Mesendoderm (in vitro differentiated cells): ENCODE data around the gene MAFF.
A peak's percentile ranks its signal among the peaks of the same experiment; 100 is the strongest.

Experiments
- DNase-seq: peaks from one replicate; pipeline ENCODE4 v3.0.0; 2013
- H2AK5ac ChIP-seq: 2 replicates; pipeline ENCODE4 v1.6.1; 2013; ENCODE audit warnings: low read length, inconsistent platforms
- H2BK120ac ChIP-seq: 2 replicates; pipeline ENCODE4 v1.6.1; 2013; ENCODE audit warnings: low read depth, mild to moderate bottlenecking, low read length, moderate library complexity, mixed read lengths
- H2BK15ac ChIP-seq: replicated peaks from 2 replicates; pipeline ENCODE4 v1.6.1; 2013; ENCODE audit warnings: low read depth, mild to moderate bottlenecking, moderate library complexity
- H2BK5ac ChIP-seq: 2 replicates; pipeline ENCODE4 v1.6.1; 2013; ENCODE audit warnings: low read length, inconsistent platforms
- H3K18ac ChIP-seq: 2 replicates; pipeline ENCODE4 v1.6.1; 2013; ENCODE audit warnings: mild to moderate bottlenecking, low read length, mixed read lengths
- H3K23ac ChIP-seq: one replicate; pipeline ENCODE4 v1.6.1; 2013; ENCODE audit warnings: low read length
- H3K27ac ChIP-seq: 2 replicates; pipeline ENCODE4 v1.5.1; 2013; ENCODE audit warnings: low read depth, mild to moderate bottlenecking, inconsistent platforms, low read length, moderate library complexity
- H3K27me3 ChIP-seq: 2 replicates; pipeline ENCODE4 v1.6.1; 2013; ENCODE audit warnings: low read length, control low read depth, mild to moderate bottlenecking, inconsistent platforms; ENCODE audit not compliant: insufficient read depth, poor library complexity
- H3K36me3 ChIP-seq: 2 replicates; pipeline ENCODE4 v1.6.1; 2013; ENCODE audit warnings: low read length, inconsistent platforms; ENCODE audit not compliant: control insufficient read depth, insufficient read depth
- H3K4ac ChIP-seq: one replicate; pipeline ENCODE4 v1.6.1; 2013; ENCODE audit warnings: low read depth, mild to moderate bottlenecking, low read length, moderate library complexity
- H3K4me1 ChIP-seq: 2 replicates; pipeline ENCODE4 v1.6.1; 2013; ENCODE audit warnings: low read depth, low read length, inconsistent platforms; ENCODE audit not compliant: control insufficient read depth
- H3K4me2 ChIP-seq: 2 replicates; pipeline ENCODE4 v1.6.1; 2013; ENCODE audit warnings: low read length
- H3K4me3 ChIP-seq: 2 replicates; pipeline ENCODE4 v1.5.1; 2013; ENCODE audit warnings: mild to moderate bottlenecking, low read length
- H3K56ac ChIP-seq: one replicate; pipeline ENCODE4 v1.6.1; 2013; ENCODE audit warnings: low read length
- H3K79me1 ChIP-seq: 2 replicates; pipeline ENCODE4 v1.6.1; 2013; ENCODE audit warnings: low read length, inconsistent platforms
- H3K79me2 ChIP-seq: 2 replicates; pipeline ENCODE4 v1.6.1; 2013; ENCODE audit warnings: mild to moderate bottlenecking, low read length; ENCODE audit not compliant: control insufficient read depth, insufficient read depth
- H3K9ac ChIP-seq: 2 replicates; pipeline ENCODE4 v1.6.1; 2013; ENCODE audit warnings: low read length, inconsistent platforms
- H4K5ac ChIP-seq: one replicate; pipeline ENCODE4 v1.6.1; 2013; ENCODE audit warnings: low read length
- H4K8ac ChIP-seq: one replicate; pipeline ENCODE4 v1.6.1; 2013; ENCODE audit warnings: low read depth, mild to moderate bottlenecking, control low read depth, low read length, moderate library complexity
- WGBS: extraction: QIAGEN DNeasy Blood & Tissue Kit; methylation state at CpG from one replicate; pipeline ENCODE4 v1.1.7; 2013; ENCODE audit warnings: low lambda C conversion rate, missing lambda C conversion rate; ENCODE audit not compliant: insufficient coverage; ENCODE audit errors: extremely low coverage; 5-methylcytosine and 5-hydroxymethylcytosine counted together

The MAFF gene

DNA sequence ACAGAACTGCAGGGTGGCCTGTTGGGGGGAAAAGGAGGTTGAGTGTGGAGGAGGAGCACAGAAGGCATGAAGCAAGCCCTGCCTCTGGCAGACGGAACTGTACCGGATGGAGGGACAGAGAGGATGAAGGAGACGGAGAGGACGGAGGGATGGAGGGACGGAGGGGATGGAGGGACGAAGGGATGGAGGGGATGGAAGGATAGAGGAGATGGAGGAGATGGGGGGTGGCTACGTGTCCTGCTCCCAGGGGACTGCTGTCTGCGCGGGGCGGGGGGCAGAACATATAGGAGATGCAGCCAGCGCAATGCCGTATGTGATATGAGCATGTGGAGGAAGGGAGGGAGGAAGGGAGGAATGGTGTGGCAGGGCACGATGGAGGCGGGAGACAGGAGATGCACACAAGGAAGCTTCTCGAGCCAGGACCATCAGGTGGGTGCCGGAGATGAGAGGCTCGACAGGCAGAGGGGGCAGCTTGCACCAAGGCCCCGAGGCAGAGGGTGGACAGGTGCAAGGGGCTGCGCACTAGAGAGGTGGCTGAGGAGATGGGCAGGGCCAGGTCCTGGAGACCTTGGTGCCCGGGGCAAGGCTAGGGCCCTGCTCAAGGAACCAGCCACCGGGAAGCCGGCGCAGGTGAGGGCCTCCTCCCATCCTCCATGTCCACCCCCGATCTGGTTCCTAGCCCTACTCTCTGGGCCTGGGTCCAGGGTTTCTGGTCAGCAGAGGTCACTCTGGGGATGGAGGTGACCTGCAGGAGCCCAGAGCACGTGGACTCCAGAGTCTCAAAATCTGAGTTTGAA, 25.3 kb downstream of the MAFF start:
- no peak overlapping the region for H2BK15ac ChIP-seq
- DNase-seq: no peak
- no CpG with 5 or more reads among the region's 25 CpGs for WGBS

DNA sequence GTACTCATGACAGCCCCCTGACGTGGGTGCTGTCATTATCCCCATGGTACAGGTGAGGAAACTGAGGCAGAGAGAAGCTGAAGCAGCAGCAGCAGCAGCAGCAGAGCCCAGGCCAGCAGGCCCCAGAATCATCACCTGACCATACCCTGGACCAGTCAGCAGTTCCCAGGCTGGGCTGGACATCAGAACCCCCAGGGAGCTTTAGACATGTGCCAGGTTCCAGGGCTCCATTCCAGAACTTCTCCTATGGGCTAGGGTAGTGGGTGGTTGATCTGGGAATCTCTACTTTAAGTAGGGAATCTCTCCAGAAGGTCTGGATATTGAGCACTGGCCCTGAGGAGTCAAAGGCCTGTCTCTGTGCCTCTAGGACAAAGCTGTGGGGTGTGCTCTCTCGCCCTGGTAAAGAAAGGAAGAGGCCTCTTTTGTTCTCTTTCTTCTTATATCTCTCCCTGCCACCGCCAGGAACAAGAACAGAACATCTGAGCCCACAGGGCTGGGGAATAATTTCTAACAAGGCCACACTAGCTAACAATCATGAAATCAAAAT, 26.6 kb downstream of the MAFF start:
- WGBS: no CpG with 5 or more reads among the region's 3 CpGs
- H3K79me2 ChIP-seq: no peaks in the 10 kb centered on the region
- H3K56ac ChIP-seq: no peak overlapping the region
- H3K4me3 ChIP-seq: no peak overlapping the region
- H3K4ac ChIP-seq: no peak overlapping the region
- H3K9ac ChIP-seq: no peak overlapping the region
- no peak overlapping the region for H2AK5ac ChIP-seq
- no peaks in the 10 kb centered on the region for H3K4me1 ChIP-seq
- H2BK120ac ChIP-seq: no peak overlapping the region
- no peak overlapping the region for H2BK15ac ChIP-seq
- H3K79me1 ChIP-seq: no peaks in the 10 kb centered on the region
- no peak overlapping the region for H3K4me2 ChIP-seq
- H3K36me3 ChIP-seq: peaks cover 5% of the 10 kb centered on the region
- no peak overlapping the region for H3K23ac ChIP-seq
- no peak overlapping the region for H3K27ac ChIP-seq
- no peak for DNase-seq
- H3K18ac ChIP-seq: no peak overlapping the region
- H4K8ac ChIP-seq: no peak overlapping the region
- no peaks in the 10 kb centered on the region for H3K27me3 ChIP-seq
- no peak overlapping the region for H2BK5ac ChIP-seq
- no peak overlapping the region for H4K5ac ChIP-seq

More for the DNA sequence above, 25.3 kb downstream of the MAFF start:
- Histone ChIP-seq H2BK120ac (no peak overlapping the region), H3K56ac (no peak overlapping the region), H3K4ac (no peak overlapping the region), H4K8ac (no peak overlapping the region), H3K27me3 (no peaks in the 10 kb centered on the region), H3K9ac (no peak overlapping the region), H3K4me3 (no peak overlapping the region), H3K18ac (no peak overlapping the region), H4K5ac (no peak overlapping the region), H3K79me2 (no peaks in the 10 kb centered on the region), H3K27ac (no peak overlapping the region), H3K36me3 (peaks cover 4% of the 10 kb centered on the region), H2AK5ac (no peak overlapping the region), H3K4me2 (no peak overlapping the region), H3K4me1 (no peaks in the 10 kb centered on the region), H2BK5ac (no peak overlapping the region), H3K23ac (no peak overlapping the region), H3K79me1 (no peaks in the 10 kb centered on the region)

DNA sequence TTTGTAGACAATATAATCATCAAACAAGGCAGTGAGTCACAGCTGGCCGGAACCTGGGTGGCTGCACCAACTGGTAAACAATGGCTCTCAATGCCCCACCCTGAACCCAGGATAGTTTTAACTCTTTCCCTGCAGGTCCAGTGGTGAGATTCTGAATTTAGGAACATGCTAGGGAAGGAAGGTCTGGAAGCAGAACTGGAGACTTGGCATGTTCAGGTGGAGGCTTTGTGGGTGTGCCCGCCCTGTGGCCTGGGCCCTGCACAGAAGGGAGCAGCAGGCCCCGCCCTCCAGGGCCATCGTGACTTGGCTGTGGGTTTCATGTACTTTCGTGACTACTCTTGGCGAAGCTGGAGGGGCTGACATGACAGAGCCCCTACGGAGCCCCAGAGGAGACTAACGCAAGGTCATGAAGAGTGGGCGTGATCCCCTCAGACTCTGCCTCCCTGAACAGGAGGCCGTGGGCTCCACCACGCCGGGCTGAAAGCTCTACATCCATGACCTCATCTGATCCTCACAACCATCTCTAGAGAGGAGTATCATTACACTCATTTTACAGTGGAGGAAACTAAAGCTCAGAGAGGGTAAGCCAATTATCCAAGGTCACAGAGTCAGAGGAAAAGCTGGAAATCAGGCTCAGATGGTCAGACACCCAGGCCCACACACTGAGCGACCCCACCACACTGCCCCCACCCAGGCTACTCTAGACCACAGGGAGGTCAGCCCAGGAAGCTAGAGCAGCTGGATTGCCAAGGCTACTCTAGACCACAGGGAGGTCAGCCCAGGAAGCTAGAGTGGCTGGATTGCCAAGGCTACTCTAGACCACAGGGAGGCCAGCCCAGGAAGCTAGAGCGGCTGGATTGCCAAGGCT, 27.3 kb downstream of the MAFF start:
- Histone ChIP-seq H3K56ac (no peak overlapping the region), H4K5ac (no peak overlapping the region), H3K4me1 (no peaks in the 10 kb centered on the region), H3K27ac (no peak overlapping the region), H3K23ac (no peak overlapping the region), H4K8ac (no peak overlapping the region), H3K4me2 (no peak overlapping the region), H3K4me3 (no peak overlapping the region), H3K79me2 (no peaks in the 10 kb centered on the region), H2BK120ac (no peak overlapping the region), H3K27me3 (no peaks in the 10 kb centered on the region), H2BK15ac (no peak overlapping the region), H3K36me3 (peaks cover 5% of the 10 kb centered on the region), H3K79me1 (no peaks in the 10 kb centered on the region), H3K18ac (no peak overlapping the region), H2AK5ac (no peak overlapping the region), H2BK5ac (no peak overlapping the region), H3K9ac (no peak overlapping the region), H3K4ac (no peak overlapping the region)
- DNase-seq: no peak
- WGBS: no CpG with 5 or more reads among the region's 14 CpGs

DNA sequence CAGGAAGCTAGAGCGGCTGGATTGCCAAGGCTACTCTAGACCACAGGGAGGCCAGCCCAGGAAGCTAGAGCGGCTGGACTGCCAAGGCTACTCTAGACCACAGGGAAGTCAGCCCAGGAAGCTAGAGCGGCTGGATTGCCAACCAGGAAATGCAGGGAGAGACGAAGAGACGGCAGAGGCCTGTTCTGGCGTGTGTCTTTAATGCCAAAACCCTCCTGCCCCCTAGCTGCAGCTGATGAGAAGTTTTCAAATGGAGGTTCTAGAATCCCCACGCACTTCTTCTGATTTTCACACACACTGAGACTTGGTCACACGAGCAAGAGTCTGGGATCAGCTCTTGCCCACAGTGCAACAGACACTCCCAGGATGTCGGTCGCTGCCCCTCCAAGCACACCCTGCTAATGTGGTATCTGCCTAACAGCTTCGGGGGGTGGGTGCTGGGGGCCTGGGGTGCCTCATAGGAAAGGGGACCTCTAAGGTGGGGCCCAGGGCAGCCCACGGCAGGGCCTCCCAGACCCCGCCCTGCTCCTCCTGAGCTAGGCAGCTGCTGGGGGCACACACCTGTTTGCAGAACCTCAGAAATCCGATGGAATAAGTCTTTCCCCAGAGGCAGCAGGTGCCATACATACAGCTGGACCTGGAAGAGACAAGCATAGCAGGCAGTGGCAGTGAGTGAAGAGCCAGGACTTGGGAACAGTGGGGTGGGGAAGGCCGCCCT, 28.5 kb downstream of the MAFF start:
- Histone ChIP-seq H3K4me2 (no peak overlapping the region), H3K4me3 (no peak overlapping the region), H3K27me3 (no peaks in the 10 kb centered on the region), H2BK15ac (no peak overlapping the region), H3K36me3 (peaks cover 5% of the 10 kb centered on the region), H3K79me2 (no peaks in the 10 kb centered on the region), H2BK120ac (no peak overlapping the region), H3K56ac (no peak overlapping the region), H3K79me1 (no peaks in the 10 kb centered on the region), H3K4me1 (no peaks in the 10 kb centered on the region), H2BK5ac (no peak overlapping the region), H3K18ac (no peak overlapping the region), H4K8ac (no peak overlapping the region), H2AK5ac (no peak overlapping the region), H3K9ac (no peak overlapping the region), H3K4ac (no peak overlapping the region), H3K27ac (no peak overlapping the region), H4K5ac (no peak overlapping the region), H3K23ac (no peak overlapping the region)
- DNase-seq: peak; percentile 78
- no CpG with 5 or more reads among the region's 15 CpGs for WGBS

DNA sequence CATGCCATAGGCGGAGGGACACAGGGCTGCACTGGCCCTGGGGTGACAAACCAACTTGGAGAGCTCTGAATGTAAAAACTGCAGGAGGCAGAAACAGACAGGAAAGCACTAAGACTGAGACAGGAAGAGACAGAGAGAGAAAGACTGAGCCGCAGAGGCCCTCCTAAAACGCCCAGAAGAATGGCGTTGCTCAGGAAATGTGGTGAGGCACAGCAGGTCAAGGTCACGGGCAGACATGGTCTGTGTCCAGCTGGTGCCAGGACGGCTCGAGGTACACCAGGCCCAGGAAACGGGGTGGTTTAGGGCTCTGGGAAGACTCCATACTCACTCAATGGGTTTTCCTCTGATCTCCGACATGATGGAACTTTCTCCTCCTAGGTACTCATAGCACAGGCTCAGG, 29.1 kb downstream of the MAFF start:
- no peak overlapping the region for H3K4me2 ChIP-seq
- H2BK15ac ChIP-seq: no peak overlapping the region
- H3K4me3 ChIP-seq: no peak overlapping the region
- no peak for DNase-seq
- no peak overlapping the region for H3K23ac ChIP-seq
- H3K4ac ChIP-seq: no peak overlapping the region
- H4K8ac ChIP-seq: no peak overlapping the region
- H3K36me3 ChIP-seq: peaks cover 5% of the 10 kb centered on the region
- H3K27ac ChIP-seq: no peak overlapping the region
- H3K79me1 ChIP-seq: no peaks in the 10 kb centered on the region
- H3K4me1 ChIP-seq: no peaks in the 10 kb centered on the region
- no peak overlapping the region for H4K5ac ChIP-seq
- H3K27me3 ChIP-seq: no peaks in the 10 kb centered on the region
- no peak overlapping the region for H2BK120ac ChIP-seq
- no peak overlapping the region for H2BK5ac ChIP-seq
- H3K56ac ChIP-seq: no peak overlapping the region
- H3K79me2 ChIP-seq: no peaks in the 10 kb centered on the region
- no peak overlapping the region for H3K9ac ChIP-seq
- no CpG with 5 or more reads among the region's 9 CpGs for WGBS
- H3K18ac ChIP-seq: no peak overlapping the region
- H2AK5ac ChIP-seq: no peak overlapping the region
